Measurements from ENCODE around the gene ACBD3.

Gene ACBD3

GRCh38 chr1:226162898-226163297, 23.6 kb downstream of the ACBD3 start:
- WGBS: 98% methylated on average over 4 of the region's 8 CpGs
- no peak overlapping the region for H2BK15ac ChIP-seq (ENCODE audit: low read depth, poor library complexity, severe bottlenecking)
- no peaks in the 10 kb centered on the region for H3K9me3 ChIP-seq (ENCODE audit: control insufficient read depth, low read length)
- no peak overlapping the region for H3K4me3 ChIP-seq (ENCODE audit: insufficient read depth in 1 of 2, low read depth in 1 of 2, low read length in 2 of 2)
- no peak for DNase-seq
- no peak overlapping the region for H3K27ac ChIP-seq (ENCODE audit: low read length, poor library complexity, severe bottlenecking)
- H3K9ac ChIP-seq (ENCODE audit: low read length): no peak overlapping the region
- no peak overlapping the region for H3K14ac ChIP-seq (ENCODE audit: low read length in 2 of 2)
- no peak overlapping the region for H2BK120ac ChIP-seq (ENCODE audit: low read depth, low read length)
- H3K18ac ChIP-seq (ENCODE audit: low read depth in 1 of 2, low read length in 2 of 2): no peak overlapping the region
- H3K23ac ChIP-seq (ENCODE audit: low read length in 2 of 2): no peak overlapping the region
- H3K4me2 ChIP-seq (ENCODE audit: low read length, poor library complexity, severe bottlenecking): no peak overlapping the region
- H2BK12ac ChIP-seq (ENCODE audit: low read length in 2 of 2): no peak overlapping the region
- no peak overlapping the region for H3K4ac ChIP-seq (ENCODE audit: low read depth in 1 of 2, low read length in 2 of 2)
- peaks cover 23% of the 10 kb centered on the region for H3K79me1 ChIP-seq (replicated peaks; ENCODE audit: low read length, poor library complexity, severe bottlenecking)
- H4K91ac ChIP-seq (ENCODE audit: low read length): no peak overlapping the region
- peaks cover 6% of the 10 kb centered on the region for H3K4me1 ChIP-seq (ENCODE audit: control insufficient read depth, insufficient read depth, low read depth, low read length)
- H3K27me3 ChIP-seq (ENCODE audit: control insufficient read depth in 1 of 2, insufficient read depth in 1 of 2, low read length in 2 of 2): no peaks in the 10 kb centered on the region
- H2AK5ac ChIP-seq (ENCODE audit: low read length, severe bottlenecking): no peak overlapping the region
- H2BK5ac ChIP-seq (ENCODE audit: low read depth, low read length, poor library complexity, severe bottlenecking): no peak overlapping the region
- peaks cover 32 to 87% of the 10 kb centered on the region in 2 experiments for H3K36me3 ChIP-seq (ENCODE audit: control insufficient read depth in 1 of 2, insufficient read depth in 2 of 2, low read depth in 1 of 2, low read length in 2 of 2)
- H4K8ac ChIP-seq (ENCODE audit: low read length): no peak overlapping the region
- H2AFZ ChIP-seq (ENCODE audit: low read depth, low read length): no peak overlapping the region

- Histone ChIP-seq H3K4ac (ENCODE audit: low read depth in 1 of 2, low read length in 2 of 2) (no peak overlapping the region), H3K36me3 (ENCODE audit: control insufficient read depth in 1 of 2, insufficient read depth in 2 of 2, low read depth in 1 of 2, low read length in 2 of 2) (peaks cover 38 to 92% of the 10 kb centered on the region in 2 experiments), H3K18ac (ENCODE audit: low read depth in 1 of 2, low read length in 2 of 2) (no peak overlapping the region), H4K91ac (ENCODE audit: low read length) (no peak overlapping the region), H3K9me3 (ENCODE audit: control insufficient read depth, low read length) (no peaks in the 10 kb centered on the region), H3K27me3 (ENCODE audit: control insufficient read depth in 1 of 2, insufficient read depth in 1 of 2, low read length in 2 of 2) (no peaks in the 10 kb centered on the region), H2BK12ac (ENCODE audit: low read length in 2 of 2) (no peak overlapping the region), H2AK5ac (ENCODE audit: low read length, severe bottlenecking) (no peak overlapping the region), H3K4me1 (ENCODE audit: control insufficient read depth, insufficient read depth, low read depth, low read length) (no peaks in the 10 kb centered on the region), H3K4me2 (ENCODE audit: low read length, poor library complexity, severe bottlenecking) (no peak overlapping the region), H3K79me1 (replicated peaks; ENCODE audit: low read length, poor library complexity, severe bottlenecking) (peaks cover 22% of the 10 kb centered on the region), H3K9ac (ENCODE audit: low read length) (no peak overlapping the region), H3K27ac (ENCODE audit: low read length, poor library complexity, severe bottlenecking) (no peak overlapping the region), H2BK120ac (ENCODE audit: low read depth, low read length) (no peak overlapping the region), H3K4me3 (ENCODE audit: insufficient read depth in 1 of 2, low read depth in 1 of 2, low read length in 2 of 2) (no peak overlapping the region), H3K14ac (ENCODE audit: low read length in 2 of 2) (no peak overlapping the region), H3K23ac (ENCODE audit: low read length in 2 of 2) (no peak overlapping the region), H4K8ac (ENCODE audit: low read length) (no peak overlapping the region), H2BK5ac (ENCODE audit: low read depth, low read length, poor library complexity, severe bottlenecking) (no peak overlapping the region), H2BK15ac (ENCODE audit: low read depth, poor library complexity, severe bottlenecking) (no peak overlapping the region), H2AFZ (ENCODE audit: low read depth, low read length) (no peak overlapping the region)
- DNase-seq: no peak
- WGBS: 98% methylated on average over 6 of the region's 7 CpGs
Observed at GRCh38 chr1:226158983-226159382, 27.6 kb downstream of the ACBD3 start.

GRCh38 chr1:226158457-226158856, 28.1 kb downstream of the ACBD3 start:
- H3K36me3 ChIP-seq (ENCODE audit: control insufficient read depth in 1 of 2, insufficient read depth in 2 of 2, low read depth in 1 of 2, low read length in 2 of 2): peaks cover 38 to 93% of the 10 kb centered on the region in 2 experiments
- H2AFZ ChIP-seq (ENCODE audit: low read depth, low read length): no peak overlapping the region
- H3K27me3 ChIP-seq (ENCODE audit: control insufficient read depth in 1 of 2, insufficient read depth in 1 of 2, low read length in 2 of 2): no peaks in the 10 kb centered on the region
- peak overlapping the region in 1 of 2 experiments; percentile 93 for H3K23ac ChIP-seq (ENCODE audit: low read length in 2 of 2)
- H3K4me2 ChIP-seq (ENCODE audit: low read length, poor library complexity, severe bottlenecking): no peak overlapping the region
- no peak overlapping the region for H3K27ac ChIP-seq (ENCODE audit: low read length, poor library complexity, severe bottlenecking)
- H3K9ac ChIP-seq (ENCODE audit: low read length): no peak overlapping the region
- no peak overlapping the region for H3K4me3 ChIP-seq (ENCODE audit: insufficient read depth in 1 of 2, low read depth in 1 of 2, low read length in 2 of 2)
- H2BK120ac ChIP-seq (ENCODE audit: low read depth, low read length): no peak overlapping the region
- WGBS: 100% methylated on average over 1 of the region's 1 CpG
- no peak overlapping the region for H2BK15ac ChIP-seq (ENCODE audit: low read depth, poor library complexity, severe bottlenecking)
- no peak overlapping the region for H2AK5ac ChIP-seq (ENCODE audit: low read length, severe bottlenecking)
- no peak overlapping the region for H3K4ac ChIP-seq (ENCODE audit: low read depth in 1 of 2, low read length in 2 of 2)
- H3K18ac ChIP-seq (ENCODE audit: low read depth in 1 of 2, low read length in 2 of 2): no peak overlapping the region
- no peaks in the 10 kb centered on the region for H3K4me1 ChIP-seq (ENCODE audit: control insufficient read depth, insufficient read depth, low read depth, low read length)
- H2BK5ac ChIP-seq (ENCODE audit: low read depth, low read length, poor library complexity, severe bottlenecking): no peak overlapping the region
- no peak for DNase-seq
- H3K14ac ChIP-seq (ENCODE audit: low read length in 2 of 2): no peak overlapping the region
- no peak overlapping the region for H2BK12ac ChIP-seq (ENCODE audit: low read length in 2 of 2)
- peaks cover 26% of the 10 kb centered on the region for H3K79me1 ChIP-seq (replicated peaks; ENCODE audit: low read length, poor library complexity, severe bottlenecking)
- no peak overlapping the region for H4K91ac ChIP-seq (ENCODE audit: low read length)
- H4K8ac ChIP-seq (ENCODE audit: low read length): no peak overlapping the region
- no peaks in the 10 kb centered on the region for H3K9me3 ChIP-seq (ENCODE audit: control insufficient read depth, low read length)

GRCh38 chr1:226157761-226158316, 28.7 kb downstream of the ACBD3 start:
- peaks cover 36 to 93% of the 10 kb centered on the region in 2 experiments for H3K36me3 ChIP-seq (ENCODE audit: control insufficient read depth in 1 of 2, insufficient read depth in 2 of 2, low read depth in 1 of 2, low read length in 2 of 2)
- H2AK5ac ChIP-seq (ENCODE audit: low read length, severe bottlenecking): no peak overlapping the region
- H2AFZ ChIP-seq (ENCODE audit: low read depth, low read length): no peak overlapping the region
- H2BK12ac ChIP-seq (ENCODE audit: low read length in 2 of 2): no peak overlapping the region
- H2BK15ac ChIP-seq (ENCODE audit: low read depth, poor library complexity, severe bottlenecking): no peak overlapping the region
- H3K4me1 ChIP-seq (ENCODE audit: control insufficient read depth, insufficient read depth, low read depth, low read length): no peaks in the 10 kb centered on the region
- WGBS: no CpG with 5 or more reads among the region's 1 CpG
- no peaks in the 10 kb centered on the region for H3K27me3 ChIP-seq (ENCODE audit: control insufficient read depth in 1 of 2, insufficient read depth in 1 of 2, low read length in 2 of 2)
- no peak overlapping the region for H3K27ac ChIP-seq (ENCODE audit: low read length, poor library complexity, severe bottlenecking)
- H2BK5ac ChIP-seq (ENCODE audit: low read depth, low read length, poor library complexity, severe bottlenecking): no peak overlapping the region
- H3K9ac ChIP-seq (ENCODE audit: low read length): no peak overlapping the region
- no peak overlapping the region for H3K23ac ChIP-seq (ENCODE audit: low read length in 2 of 2)
- H3K4ac ChIP-seq (ENCODE audit: low read depth in 1 of 2, low read length in 2 of 2): no peak overlapping the region
- H2BK120ac ChIP-seq (ENCODE audit: low read depth, low read length): no peak overlapping the region
- H3K79me1 ChIP-seq (replicated peaks; ENCODE audit: low read length, poor library complexity, severe bottlenecking): peaks cover 27% of the 10 kb centered on the region
- H4K8ac ChIP-seq (ENCODE audit: low read length): no peak overlapping the region
- H3K9me3 ChIP-seq (ENCODE audit: control insufficient read depth, low read length): no peaks in the 10 kb centered on the region
- H3K4me2 ChIP-seq (ENCODE audit: low read length, poor library complexity, severe bottlenecking): no peak overlapping the region
- no peak for DNase-seq
- H3K18ac ChIP-seq (ENCODE audit: low read depth in 1 of 2, low read length in 2 of 2): no peak overlapping the region
- H4K91ac ChIP-seq (ENCODE audit: low read length): no peak overlapping the region
- H3K14ac ChIP-seq (ENCODE audit: low read length in 2 of 2): no peak overlapping the region
- H3K4me3 ChIP-seq (ENCODE audit: insufficient read depth in 1 of 2, low read depth in 1 of 2, low read length in 2 of 2): no peak overlapping the region

Data from mesenchymal stem cell (in vitro differentiated cells and primary cell).